Esophagus muscularis mucosa (tissue), 4 donors: ENCODE data around the gene GOT1.

ENCODE experiments used
- CTCF ChIP-seq, 3 experiments: fragments of 200-600 bp in 2 of 3; fragments of 450-650 bp in 1 of 3; sonication (generic) in 2 of 3; IDR thresholded peaks; one replicate each; pipeline ENCODE4 v1.5.1; 2017 to 2019; ENCODE audit warnings: antibody characterized with exemption in 3 of 3, mild to moderate bottlenecking in 2 of 3, moderate library complexity in 1 of 3
- EP300 ChIP-seq: sonication (generic); formaldehyde crosslinking; IDR thresholded peaks from one replicate; pipeline ENCODE4 v1.6.1; 2017; ENCODE audit warnings: antibody characterized with exemption
- POLR2A ChIP-seq: fragments of 450-650 bp; IDR thresholded peaks from one replicate; pipeline ENCODE4 v1.6.1; 2017; ENCODE audit warnings: antibody characterized with exemption, moderate library complexity, mild to moderate bottlenecking, low read depth

GRCh38 chr10:99424656-99425055 lies 5.8 kb downstream of the GOT1 start:
- TF ChIP-seq CTCF (IDR thresholded peaks at IDR 0.05) (no peak), POLR2A (no peak), EP300 (no peak)
